GM13977 (cell line): ENCODE data around the gene GLA.

Experiments
- DNase-seq: peaks from one replicate; pipeline ENCODE4 v3.0.0; 2012; ENCODE audit warnings: low spot score
- in situ Hi-C: fragments of 300-500 bp; cut with MboI; formaldehyde crosslinking; loops from one replicate; pipeline ENCODE4 v1.12.0; 2022; ENCODE audit warnings: low sequenced_read_pairs, low pct_unique_long_range_greater_than_20kb, mixed read lengths, inconsistent platforms; ENCODE audit not compliant: unreplicated experiment
- TF ChIP-seq, protein P1 (sequence below): IDR thresholded peaks from 2 replicates; pipeline ENCODE4 v1.5.1; 2012; ENCODE audit warnings: mild to moderate bottlenecking, control low read depth; ENCODE audit not compliant: insufficient read depth; ENCODE audit errors: extremely low read depth, missing control alignments

The GLA gene

DNA sequence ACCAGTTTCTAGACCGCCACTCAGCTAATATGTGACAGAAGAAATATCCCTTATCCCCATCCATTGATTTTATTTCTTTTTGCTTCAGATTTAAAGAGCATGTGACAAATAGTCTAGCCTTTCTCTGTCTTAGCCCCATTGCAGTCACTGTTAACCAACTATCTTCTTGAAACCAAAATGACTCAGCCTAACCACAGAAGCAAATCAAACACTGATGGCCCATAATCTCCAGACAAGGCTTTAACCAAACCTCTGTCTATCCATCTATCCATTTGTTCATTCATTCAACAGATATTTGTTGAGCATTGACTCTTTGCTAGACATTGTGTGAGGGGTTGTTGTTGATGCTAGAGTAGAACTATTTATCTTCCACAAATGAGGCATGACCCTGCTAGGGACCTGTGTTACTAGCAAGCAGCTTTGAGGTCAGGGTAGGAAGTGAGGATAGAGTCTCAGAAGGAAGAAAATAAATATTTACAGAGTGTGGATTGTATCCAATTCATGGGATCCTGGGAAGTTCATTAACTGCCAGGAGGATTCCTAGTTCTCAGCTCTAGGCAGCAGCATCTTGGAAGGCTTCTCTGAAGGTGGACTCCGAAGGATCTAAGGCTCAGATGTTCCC lies 22.8 kb upstream of the GLA start:
- TF ChIP-seq, protein P1, sequence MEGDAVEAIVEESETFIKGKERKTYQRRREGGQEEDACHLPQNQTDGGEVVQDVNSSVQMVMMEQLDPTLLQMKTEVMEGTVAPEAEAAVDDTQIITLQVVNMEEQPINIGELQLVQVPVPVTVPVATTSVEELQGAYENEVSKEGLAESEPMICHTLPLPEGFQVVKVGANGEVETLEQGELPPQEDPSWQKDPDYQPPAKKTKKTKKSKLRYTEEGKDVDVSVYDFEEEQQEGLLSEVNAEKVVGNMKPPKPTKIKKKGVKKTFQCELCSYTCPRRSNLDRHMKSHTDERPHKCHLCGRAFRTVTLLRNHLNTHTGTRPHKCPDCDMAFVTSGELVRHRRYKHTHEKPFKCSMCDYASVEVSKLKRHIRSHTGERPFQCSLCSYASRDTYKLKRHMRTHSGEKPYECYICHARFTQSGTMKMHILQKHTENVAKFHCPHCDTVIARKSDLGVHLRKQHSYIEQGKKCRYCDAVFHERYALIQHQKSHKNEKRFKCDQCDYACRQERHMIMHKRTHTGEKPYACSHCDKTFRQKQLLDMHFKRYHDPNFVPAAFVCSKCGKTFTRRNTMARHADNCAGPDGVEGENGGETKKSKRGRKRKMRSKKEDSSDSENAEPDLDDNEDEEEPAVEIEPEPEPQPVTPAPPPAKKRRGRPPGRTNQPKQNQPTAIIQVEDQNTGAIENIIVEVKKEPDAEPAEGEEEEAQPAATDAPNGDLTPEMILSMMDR: no peak
- DNase-seq: no peak

DNA sequence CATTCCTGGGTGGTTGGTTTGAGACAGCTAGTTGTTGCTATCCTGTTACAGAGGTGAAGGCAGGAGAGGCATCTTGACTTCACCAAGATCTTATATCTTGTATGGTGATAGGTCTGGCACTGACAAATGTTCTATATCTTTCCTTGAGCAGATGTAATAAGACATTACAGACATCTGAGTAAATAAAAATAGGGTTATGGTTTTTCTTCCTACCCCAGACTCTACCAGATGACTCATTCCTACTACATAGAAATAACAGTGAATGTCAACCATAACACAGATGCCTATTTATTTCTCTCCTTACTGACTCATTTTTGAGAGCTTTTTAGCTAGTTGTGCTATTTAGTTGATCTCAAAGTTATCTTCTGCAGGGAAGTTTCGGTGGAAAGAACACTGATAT lies 22.2 kb upstream of the GLA start:
- in situ Hi-C loops: no loop called here
- DNase-seq: no peak
- TF ChIP-seq, protein P1: no peak

More for the DNA sequence above, 22.8 kb upstream of the GLA start:
- in situ Hi-C loops: no loop called here

DNA sequence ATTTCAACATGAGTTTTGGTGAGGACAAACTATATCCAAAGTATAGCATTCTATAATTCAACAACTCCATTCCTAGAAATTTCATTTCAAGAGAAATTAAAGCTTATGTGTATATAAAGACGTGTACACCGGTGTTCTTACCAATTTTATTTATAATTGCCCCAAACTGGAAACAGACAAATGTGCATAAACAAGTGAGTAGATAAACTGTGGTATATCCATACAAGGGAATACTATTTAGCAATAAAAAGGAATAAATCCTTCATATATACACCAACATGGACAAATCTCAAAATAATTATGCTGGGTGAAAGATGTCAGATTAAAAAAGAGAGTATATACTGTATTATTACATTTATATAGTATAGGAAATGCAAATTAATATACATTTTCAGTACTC lies 20.2 kb upstream of the GLA start:
- in situ Hi-C loops: no loop called here
- DNase-seq: no peak
- TF ChIP-seq, protein P1: no peak

DNA sequence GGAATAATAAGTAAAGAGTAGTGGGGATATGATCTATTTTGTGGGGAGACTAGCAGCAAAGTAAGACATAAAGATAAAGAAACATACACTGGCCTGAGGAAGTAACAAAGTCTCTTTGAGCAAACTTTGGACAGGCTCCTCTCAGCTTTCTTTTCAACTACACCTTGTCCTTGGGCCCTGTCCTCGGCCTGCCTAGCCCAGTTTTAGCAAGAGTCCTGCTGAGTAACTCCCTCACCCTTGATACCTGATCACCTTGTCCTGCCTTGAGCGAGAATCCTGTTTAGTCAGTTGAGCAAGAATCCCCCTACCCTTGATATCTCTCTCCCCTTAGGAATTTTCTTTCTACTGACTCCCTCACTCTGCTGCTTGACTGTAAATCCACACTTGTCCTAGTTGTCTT lies 11.8 kb upstream of the GLA start:
- TF ChIP-seq, protein P1: no peak
- in situ Hi-C loops: loop anchor here (10.0 kb wide), 1 partner anchor 385 kb away; no protein-coding TSS in a partner anchor
- no peak for DNase-seq

DNA sequence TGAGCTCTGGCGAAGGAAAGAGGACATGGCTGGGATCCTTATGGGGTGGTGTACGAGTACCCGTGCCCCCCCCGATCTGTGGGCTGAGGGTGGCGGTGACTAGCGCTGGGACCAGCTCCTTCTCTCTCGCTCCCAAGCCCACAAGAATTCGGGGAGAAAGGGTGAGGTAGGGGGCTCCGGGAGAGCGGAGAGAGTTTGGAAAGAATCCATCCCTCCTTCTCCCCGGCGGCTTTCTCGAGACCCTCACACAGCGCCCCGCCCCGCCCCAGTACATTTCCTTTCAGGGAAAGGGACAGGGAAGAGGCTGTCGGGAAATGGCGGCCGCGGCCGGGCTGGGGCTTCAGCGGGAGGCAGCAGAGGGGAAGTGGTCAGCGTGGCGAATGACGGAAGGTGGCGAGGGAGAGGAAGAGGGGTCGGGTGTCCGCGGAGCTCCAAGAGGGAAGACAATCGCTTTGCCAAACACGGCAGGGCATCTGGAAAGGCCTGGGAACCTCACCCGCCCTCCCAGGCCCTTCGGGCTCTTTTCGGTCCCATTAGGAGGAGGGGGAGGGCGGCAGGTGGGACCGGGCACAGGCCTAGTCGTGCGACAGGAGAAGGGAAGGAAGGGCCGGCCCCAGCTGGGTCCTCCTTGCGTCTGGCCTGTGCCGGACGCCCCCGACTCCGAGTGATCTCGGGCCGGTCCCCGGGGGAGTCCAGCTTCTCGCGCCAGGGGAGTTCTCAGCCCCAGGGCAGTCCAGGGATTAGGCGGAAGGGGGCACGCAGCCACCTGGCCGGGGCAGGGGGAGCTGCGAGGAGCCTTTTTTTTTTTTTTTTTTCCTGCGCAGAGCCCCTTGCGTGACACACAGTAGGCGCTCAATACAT lies 10.5 kb upstream of the GLA start:
- TF ChIP-seq, protein P1: no peak
- in situ Hi-C loops: loop anchor here (10.0 kb wide), 1 partner anchor 387 kb away; no protein-coding TSS in a partner anchor
- DNase-seq: peak; percentile 33

DNA sequence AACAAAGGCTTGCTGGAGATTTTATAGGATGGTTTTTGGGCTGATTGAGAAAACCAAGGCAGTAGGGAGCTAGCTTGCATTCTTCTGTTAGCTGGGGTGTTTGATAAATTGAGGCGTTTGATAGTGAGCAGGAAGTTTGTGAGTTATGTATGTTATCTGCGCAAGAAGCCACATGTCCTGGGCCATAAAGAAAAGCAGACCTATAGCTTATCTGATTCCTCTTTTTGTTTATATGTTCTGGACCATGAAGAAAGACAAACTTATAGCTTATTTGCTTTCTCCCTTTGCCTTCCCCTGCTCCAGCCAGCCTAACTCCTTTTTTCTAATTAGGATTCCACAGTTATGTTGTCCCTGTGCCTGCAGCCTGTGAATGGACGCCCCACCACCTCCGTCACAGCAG lies 9.5 kb upstream of the GLA start:
- DNase-seq: no peak
- TF ChIP-seq, protein P1: no peak
- in situ Hi-C loops: loop anchor here (10.0 kb wide), 1 partner anchor 388 kb away; no protein-coding TSS in a partner anchor
